NT2/D1 (cell line): ENCODE measurements around the gene FNDC3B.

Source experiments
- SUZ12 ChIP-seq: IDR thresholded peaks from 2 replicates; pipeline ENCODE4 v1.6.1; 2011; ENCODE audit not compliant: insufficient read length, insufficient read depth; ENCODE audit errors: extremely low read depth
- YY1 ChIP-seq: IDR thresholded peaks from 2 replicates; pipeline ENCODE4 v1.6.1; 2011; ENCODE audit not compliant: insufficient read length, insufficient read depth
- ZNF274 ChIP-seq: IDR thresholded peaks from 2 replicates; pipeline ENCODE4 v1.6.1; 2011; ENCODE audit warnings: mild to moderate bottlenecking, low read depth, low read length

GRCh38 chr3:172229462-172229861 is 190.1 kb downstream of the FNDC3B start:
- no peak for TF ChIP-seq YY1
- no peak for TF ChIP-seq ZNF274
- no peak for TF ChIP-seq SUZ12
